ENCODE results near the gene PFN1. TPM values are rescaled to one million over a fixed set of nuclear protein-coding genes. Genes with fewer than 3 reads are reported as not detected.

The PFN1 gene
- total RNA-seq (2014; rRNA removed; shearing (Covaris generic)): 1,207 and 1,337 TPM in 2 replicates

DNA sequence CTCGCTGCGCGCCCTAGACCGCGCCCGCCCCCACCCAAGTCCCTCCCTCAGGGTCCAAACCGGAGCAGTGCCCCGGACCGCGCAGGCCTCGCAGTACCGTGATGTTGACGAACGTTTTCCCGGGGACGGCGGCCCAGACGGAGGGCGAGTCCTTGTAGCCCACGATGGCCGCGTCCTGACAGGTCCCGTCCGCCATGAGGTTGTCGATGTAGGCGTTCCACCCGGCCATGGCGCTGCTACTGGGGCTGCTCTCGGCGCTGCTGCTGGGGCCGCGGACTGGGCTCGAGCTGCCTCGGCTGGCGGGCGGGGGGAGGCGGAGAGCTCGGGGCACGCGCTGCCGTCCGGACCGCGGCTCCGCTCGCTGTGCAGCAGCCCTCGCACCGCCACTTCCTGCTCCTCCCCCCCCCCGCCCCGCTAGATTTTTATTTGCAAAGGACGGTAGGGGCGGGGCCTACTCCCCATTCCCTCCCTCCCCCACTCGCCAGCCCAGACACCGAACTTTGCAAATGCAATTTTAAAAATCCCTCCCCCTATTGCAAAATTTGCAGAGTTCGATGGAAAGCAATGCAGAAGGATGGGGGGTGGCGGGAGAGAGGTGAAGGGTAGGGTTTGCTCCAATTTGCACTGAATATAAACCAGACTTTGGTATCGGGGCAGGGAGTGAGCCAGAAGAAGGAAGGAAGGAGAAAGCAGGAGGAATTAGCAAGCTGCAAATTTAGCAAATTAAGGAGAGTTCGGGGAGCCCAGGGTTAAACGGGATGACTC is at the start of gene PFN1:
PFN1 (minus strand) TSS at position 365 of the 765 bp plus-strand sequence; CDS start at position 229, 136 bp downstream.
- peak; percentile 88 to 89 for DNase-seq (ENCODE audit: low read depth in 1 of 2, low spot score in 2 of 2)
- peaks cover 49% of the 10 kb centered on the region for H3K36me3 ChIP-seq
- peaks cover 69% of the 10 kb centered on the region for H3K4me1 ChIP-seq (replicated peaks)
- peak within 1 kb of the TSS; percentile 92 for H3K4me3 ChIP-seq
- no peaks in the 10 kb centered on the region for H3K27me3 ChIP-seq (replicated peaks)
- H3K27ac ChIP-seq: peak within 1 kb of the TSS; percentile 92
- H3K9me3 ChIP-seq (replicated peaks): no peaks in the 10 kb centered on the region

DNA sequence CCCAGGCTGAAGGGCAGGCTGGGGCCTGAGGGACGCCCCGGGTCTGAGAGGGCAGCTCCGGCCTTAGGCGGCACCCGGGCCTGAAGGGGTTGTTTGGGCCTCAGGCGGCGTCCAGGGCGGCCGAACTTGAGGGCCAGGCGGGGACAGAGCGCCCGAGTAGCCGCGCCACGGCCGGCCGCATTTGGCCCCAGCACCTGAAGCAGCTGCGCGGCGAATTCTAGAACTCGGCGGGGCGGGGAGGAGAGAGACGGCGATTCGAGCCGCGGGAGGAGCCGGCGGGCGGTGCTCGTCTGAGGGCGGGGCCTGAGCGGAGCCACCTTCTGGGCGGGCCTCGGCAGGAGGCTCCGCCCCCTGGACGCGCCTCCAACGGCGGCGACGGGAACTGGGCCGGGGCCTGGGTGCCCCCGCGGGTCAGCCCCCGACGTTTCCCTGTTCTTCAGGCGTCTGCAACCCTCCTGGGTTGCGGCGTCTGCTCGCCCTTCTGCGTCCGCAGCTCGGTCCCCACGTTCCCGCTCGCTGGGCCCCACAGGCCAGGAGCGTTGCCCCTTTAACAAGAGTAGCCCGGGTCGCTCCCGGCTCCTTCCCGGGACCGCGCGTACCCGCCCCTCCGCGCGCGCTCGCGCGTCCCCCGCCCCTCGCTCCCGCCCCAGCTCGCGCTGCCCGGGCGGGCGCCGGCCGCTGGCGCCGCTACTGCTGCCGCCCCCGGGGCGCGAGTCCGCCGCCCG is 49.1 kb upstream of the PFN1 start, which contains the start of the genes INCA1 and KIF1C:
INCA1 (minus strand) TSS at position 221 of the 725 bp plus-strand sequence. CDS start 3,085 bp downstream, outside the sequence.
KIF1C (plus strand) TSS at position 649 of the 725 bp plus-strand sequence. CDS start 2,297 bp downstream, outside the sequence.
- Histone ChIP-seq H3K9me3 (replicated peaks) (no peaks in the 10 kb centered on the region), H3K4me3 (peak within 1 kb of the TSS; percentile 74), H3K4me1 (replicated peaks) (peaks cover 16% of the 10 kb centered on the region), H3K27ac (peak within 1 kb of the TSS; percentile 67), H3K36me3 (peaks cover 44% of the 10 kb centered on the region), H3K27me3 (replicated peaks) (no peaks in the 10 kb centered on the region)
- peak; percentile 90 to 97 for DNase-seq (ENCODE audit: low read depth in 1 of 2, low spot score in 2 of 2)

DNA sequence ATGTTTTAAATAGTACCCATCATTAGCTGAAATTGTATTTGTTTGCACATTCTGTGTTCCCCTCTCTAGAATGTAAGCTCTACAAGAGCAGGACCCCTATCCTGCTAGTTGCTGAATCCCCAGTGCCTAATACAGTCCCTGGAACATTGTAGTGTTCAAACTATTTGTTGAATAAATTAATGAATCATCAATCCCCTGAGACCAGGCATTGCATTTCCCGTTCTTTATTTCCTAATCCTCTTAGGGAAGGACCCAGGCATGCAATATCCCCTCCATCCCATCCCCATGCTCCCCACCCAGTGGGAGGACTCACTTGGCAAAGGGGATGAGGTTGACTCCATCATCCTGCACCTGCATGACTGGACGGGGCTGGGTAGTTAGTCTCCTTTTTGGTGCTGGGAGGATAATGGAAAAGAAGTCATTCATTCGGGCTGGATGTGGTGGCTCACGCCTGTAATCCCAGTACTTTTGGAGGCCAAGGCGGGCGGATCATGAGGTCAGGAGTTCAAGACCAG is 45.8 kb upstream of the PFN1 start:
- H3K4me1 ChIP-seq (replicated peaks): peaks cover 10% of the 10 kb centered on the region
- no peaks in the 10 kb centered on the region for H3K9me3 ChIP-seq (replicated peaks)
- no peak for DNase-seq (ENCODE audit: low read depth in 1 of 2, low spot score in 2 of 2)
- no peak overlapping the region for H3K27ac ChIP-seq
- H3K36me3 ChIP-seq: peaks cover 11% of the 10 kb centered on the region
- H3K4me3 ChIP-seq: no peak overlapping the region
- H3K27me3 ChIP-seq (replicated peaks): no peaks in the 10 kb centered on the region

DNA sequence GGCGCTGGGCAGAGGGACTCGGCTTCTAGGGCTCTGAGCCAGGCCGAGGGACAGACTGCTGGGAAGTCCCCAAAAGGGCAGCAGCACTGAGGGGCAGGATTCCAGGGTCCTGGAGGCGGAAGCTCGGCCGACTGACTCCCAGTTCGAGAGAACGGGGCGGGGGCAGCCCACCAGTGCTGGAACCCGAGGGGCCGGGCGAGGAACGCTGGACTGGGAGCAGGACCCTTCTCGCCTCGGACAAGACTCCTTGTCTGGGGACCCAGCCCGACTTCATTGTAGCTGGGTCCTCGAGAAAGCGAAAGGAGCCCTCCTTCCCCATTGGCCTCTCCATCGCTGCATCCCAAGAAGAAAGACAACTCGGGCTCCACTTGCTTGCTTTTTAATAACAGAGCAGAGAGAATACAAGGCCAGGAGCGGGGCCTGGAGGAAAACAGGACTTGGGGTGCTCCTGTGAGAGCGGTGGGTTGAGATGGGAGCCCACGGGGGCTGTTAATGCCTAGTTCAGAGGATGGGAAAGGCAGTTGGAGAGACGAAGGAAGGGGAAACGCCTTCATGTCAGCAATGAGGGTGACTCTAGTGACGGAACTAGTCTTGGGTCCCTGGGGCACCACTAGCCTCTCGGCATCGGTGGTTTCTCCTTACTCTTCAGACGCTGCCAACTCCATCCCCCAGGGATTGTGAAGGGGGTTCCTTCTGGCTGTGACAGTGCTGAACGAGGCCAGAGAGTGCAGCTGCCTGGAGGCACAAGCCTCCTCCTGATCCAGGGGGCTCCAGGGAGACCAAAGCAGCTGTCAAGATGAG is 39.6 kb upstream of the PFN1 start:
- Histone ChIP-seq H3K9me3 (replicated peaks) (no peaks in the 10 kb centered on the region), H3K36me3 (peaks cover 23% of the 10 kb centered on the region), H3K4me3 (peak overlapping the region; percentile 60), H3K27ac (peak overlapping the region; percentile 52), H3K27me3 (replicated peaks) (no peaks in the 10 kb centered on the region), H3K4me1 (replicated peaks) (peaks cover 50% of the 10 kb centered on the region)
- DNase-seq (ENCODE audit: low read depth in 1 of 2, low spot score in 2 of 2): no peak

DNA sequence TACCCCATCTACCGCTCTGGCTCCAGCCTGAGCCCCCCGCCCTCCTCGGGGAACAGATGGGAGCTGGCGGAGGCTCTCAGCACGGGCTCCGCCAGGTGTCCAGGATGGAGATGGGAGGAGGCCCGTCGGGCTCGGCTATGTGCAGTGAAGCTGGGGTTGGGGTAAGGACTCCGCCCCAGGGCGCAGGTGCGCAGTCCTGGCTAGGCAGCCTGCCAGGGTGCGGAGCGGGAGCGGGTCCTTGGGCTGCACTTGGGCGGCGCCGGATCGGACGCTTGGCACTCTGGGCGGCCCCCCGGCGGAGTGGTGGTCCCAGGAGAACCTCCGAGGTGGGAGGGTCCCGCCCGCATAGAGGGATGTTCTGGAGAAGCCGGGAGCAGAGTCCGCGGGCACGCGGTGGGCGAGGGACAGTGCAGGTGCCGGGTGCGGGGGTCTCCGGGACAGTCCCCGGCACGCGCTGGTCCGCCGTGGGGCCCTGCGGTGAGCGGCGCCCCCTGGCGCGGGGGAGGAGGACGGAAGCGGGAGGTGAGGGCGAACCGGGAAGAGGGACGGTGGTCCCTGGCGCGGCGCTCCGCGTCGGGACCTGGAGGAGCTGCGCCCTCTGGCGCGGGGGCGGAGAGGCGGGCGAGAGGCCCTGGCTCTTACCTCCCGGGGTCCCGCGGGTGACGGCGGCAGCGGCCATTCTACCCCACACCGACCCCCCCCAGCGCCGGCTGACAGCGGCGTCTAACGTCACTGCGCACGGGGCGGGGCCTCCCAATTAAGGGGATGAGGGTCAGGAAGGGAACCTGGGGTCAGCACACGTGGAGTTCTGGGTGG is 38.8 kb upstream of the PFN1 start, which contains the start of gene CAMTA2:
CAMTA2 (minus strand) TSS at position 725 of the 816 bp plus-strand sequence. CDS start 1,453 bp downstream, outside the sequence.
- Histone ChIP-seq H3K27me3 (replicated peaks) (no peaks in the 10 kb centered on the region), H3K4me1 (replicated peaks) (peaks cover 58% of the 10 kb centered on the region), H3K27ac (peak within 1 kb of the TSS; percentile 52), H3K36me3 (peaks cover 31% of the 10 kb centered on the region), H3K4me3 (peak within 1 kb of the TSS; percentile 60), H3K9me3 (replicated peaks) (no peaks in the 10 kb centered on the region)
- peak; percentile 88 to 89 for DNase-seq (ENCODE audit: low read depth in 1 of 2, low spot score in 2 of 2)

DNA sequence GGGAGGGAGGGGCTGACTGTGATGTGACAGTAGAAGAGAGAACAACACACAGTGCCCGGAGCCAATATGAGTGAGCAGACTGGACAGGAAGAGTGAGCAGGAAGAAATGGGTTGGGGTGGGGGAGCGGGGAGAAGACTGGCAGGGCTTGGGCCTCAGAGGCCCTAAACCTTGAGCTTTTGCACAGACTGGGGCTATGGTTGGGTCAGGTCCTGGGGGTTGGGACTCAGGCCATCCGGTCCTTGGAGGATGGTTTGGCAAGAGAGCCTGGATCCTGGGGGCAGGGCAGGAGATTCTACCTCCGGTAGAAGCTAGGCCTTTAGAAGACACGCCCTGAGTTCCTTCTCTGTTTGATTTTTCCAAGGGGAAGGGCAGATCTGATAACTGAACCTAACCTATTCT is 38.1 kb upstream of the PFN1 start:
- Histone ChIP-seq H3K4me3 (peak overlapping the region; percentile 60), H3K9me3 (replicated peaks) (no peaks in the 10 kb centered on the region), H3K27me3 (replicated peaks) (no peaks in the 10 kb centered on the region), H3K27ac (peak overlapping the region; percentile 52), H3K36me3 (peaks cover 35% of the 10 kb centered on the region), H3K4me1 (replicated peaks) (peaks cover 58% of the 10 kb centered on the region)
- peak in 1 of 2 experiments; percentile 25 for DNase-seq (ENCODE audit: low read depth in 1 of 2, low spot score in 2 of 2)

DNA sequence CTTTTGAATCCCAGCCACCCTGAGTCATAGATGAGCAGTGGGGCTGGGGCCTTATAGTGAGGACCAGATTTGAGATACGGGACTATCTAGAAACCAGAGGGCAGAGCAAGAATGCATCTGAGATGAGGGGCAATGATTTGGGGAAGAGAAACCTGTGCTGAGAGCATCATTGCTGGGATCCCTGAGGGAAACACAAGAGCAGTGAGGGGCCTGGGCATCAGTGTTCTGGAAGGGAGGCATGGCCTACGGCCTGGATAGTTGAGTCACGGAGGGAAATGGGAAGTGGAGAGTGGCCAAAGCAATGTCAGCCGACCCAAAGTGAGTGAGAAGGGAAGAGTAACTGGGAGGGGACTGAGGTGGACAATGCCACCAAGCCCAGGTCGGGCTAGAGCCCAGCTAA is 34.0 kb upstream of the PFN1 start:
- DNase-seq (ENCODE audit: low read depth in 1 of 2, low spot score in 2 of 2): no peak
- no peak overlapping the region for H3K4me3 ChIP-seq

DNA sequence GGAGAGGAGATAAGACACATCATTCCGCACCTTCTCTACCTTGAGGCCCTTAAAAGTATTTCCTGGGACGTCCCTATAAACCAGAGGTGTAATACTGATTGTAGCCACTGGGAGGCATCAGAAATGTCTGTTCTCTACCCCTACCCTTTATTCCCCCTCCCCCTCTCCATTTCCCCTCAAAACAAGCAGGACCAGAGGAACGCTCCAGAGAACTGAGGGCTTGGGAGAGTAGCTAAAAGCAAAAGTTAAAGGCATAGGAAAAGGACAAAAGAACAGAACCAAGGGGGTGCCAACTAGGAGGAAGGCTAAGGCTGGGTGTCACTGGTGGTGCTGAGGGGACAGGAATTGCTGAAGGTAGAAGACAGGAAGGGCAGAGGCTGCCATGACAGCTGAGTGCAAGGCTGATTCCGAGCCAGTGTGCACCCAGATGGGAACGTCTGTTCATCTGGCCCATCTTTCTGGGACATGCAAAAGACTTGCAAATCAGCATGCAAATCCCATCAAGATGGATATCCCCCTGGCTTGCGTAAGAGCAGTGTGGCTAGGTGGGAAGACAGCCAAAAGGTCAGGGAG is 32.4 kb upstream of the PFN1 start:
- Histone ChIP-seq H3K9me3 (replicated peaks) (no peaks in the 10 kb centered on the region), H3K4me1 (replicated peaks) (peaks cover 33% of the 10 kb centered on the region), H3K4me3 (no peak overlapping the region), H3K36me3 (peaks cover 71% of the 10 kb centered on the region), H3K27ac (no peak overlapping the region), H3K27me3 (replicated peaks) (no peaks in the 10 kb centered on the region)
- DNase-seq (ENCODE audit: low read depth in 1 of 2, low spot score in 2 of 2): peak in 1 of 2 experiments; percentile 50

More for the DNA sequence above, 34.0 kb upstream of the PFN1 start:
- Histone ChIP-seq H3K4me1 (replicated peaks) (peaks cover 48% of the 10 kb centered on the region), H3K27me3 (replicated peaks) (no peaks in the 10 kb centered on the region), H3K36me3 (peaks cover 67% of the 10 kb centered on the region), H3K27ac (no peak overlapping the region), H3K9me3 (replicated peaks) (no peaks in the 10 kb centered on the region)

DNA sequence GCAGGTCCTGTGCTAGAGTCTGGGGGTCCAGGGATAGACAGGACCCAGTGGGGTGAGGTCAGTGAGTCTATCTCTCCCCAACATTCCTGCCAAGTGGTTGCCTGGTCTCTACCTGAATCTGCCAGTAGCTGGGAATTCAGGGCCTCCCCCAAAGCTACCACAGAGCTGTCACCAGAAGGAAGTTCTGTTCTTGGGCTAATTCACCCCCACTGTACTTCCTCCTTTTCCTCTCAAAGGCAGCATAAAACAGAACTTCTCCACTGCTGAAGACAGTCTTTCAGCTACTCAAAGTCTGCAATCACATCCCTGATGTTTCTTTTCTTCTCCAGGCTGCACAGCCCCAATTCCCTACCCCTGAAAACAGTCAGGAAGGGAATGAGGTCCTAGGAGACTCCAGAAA is 30.4 kb upstream of the PFN1 start:
- H3K36me3 ChIP-seq: peaks cover 78% of the 10 kb centered on the region
- no peaks in the 10 kb centered on the region for H3K9me3 ChIP-seq (replicated peaks)
- no peak overlapping the region for H3K4me3 ChIP-seq
- no peak overlapping the region for H3K27ac ChIP-seq
- no peaks in the 10 kb centered on the region for H3K27me3 ChIP-seq (replicated peaks)
- peaks cover 20% of the 10 kb centered on the region for H3K4me1 ChIP-seq (replicated peaks)
- no peak for DNase-seq (ENCODE audit: low read depth in 1 of 2, low spot score in 2 of 2)

DNA sequence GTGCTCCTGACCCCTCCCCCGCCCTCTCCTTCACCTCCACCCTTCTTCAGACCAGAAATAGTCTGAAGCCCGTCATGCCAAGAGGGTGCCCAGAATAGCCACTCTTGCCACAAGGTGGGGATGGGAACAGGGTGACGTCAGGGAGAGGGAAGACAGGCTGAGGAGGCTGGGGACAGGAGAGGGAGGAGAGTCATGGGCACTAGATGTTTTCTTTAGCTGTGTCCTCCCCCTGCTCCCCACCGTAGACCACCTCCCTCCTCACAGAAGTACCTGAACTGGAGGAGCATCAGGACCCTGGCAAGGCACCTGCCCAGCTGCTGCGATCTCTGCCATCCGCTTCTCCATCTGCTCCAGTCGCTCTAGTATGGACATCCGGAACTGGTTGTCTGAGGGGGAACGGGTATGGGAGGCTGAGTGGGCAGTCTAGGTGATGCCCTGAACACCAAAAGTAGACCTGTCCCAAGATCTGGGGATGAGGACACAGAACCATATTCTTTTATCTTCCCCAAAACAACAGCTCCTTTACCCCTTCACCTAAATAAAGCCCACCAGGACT is 25.9 kb upstream of the PFN1 start:
- Histone ChIP-seq H3K36me3 (peaks cover 87% of the 10 kb centered on the region), H3K4me1 (replicated peaks) (peaks cover 21% of the 10 kb centered on the region), H3K27me3 (replicated peaks) (no peaks in the 10 kb centered on the region), H3K4me3 (no peak overlapping the region), H3K27ac (no peak overlapping the region), H3K9me3 (replicated peaks) (no peaks in the 10 kb centered on the region)
- no peak for DNase-seq (ENCODE audit: low read depth in 1 of 2, low spot score in 2 of 2)

DNA sequence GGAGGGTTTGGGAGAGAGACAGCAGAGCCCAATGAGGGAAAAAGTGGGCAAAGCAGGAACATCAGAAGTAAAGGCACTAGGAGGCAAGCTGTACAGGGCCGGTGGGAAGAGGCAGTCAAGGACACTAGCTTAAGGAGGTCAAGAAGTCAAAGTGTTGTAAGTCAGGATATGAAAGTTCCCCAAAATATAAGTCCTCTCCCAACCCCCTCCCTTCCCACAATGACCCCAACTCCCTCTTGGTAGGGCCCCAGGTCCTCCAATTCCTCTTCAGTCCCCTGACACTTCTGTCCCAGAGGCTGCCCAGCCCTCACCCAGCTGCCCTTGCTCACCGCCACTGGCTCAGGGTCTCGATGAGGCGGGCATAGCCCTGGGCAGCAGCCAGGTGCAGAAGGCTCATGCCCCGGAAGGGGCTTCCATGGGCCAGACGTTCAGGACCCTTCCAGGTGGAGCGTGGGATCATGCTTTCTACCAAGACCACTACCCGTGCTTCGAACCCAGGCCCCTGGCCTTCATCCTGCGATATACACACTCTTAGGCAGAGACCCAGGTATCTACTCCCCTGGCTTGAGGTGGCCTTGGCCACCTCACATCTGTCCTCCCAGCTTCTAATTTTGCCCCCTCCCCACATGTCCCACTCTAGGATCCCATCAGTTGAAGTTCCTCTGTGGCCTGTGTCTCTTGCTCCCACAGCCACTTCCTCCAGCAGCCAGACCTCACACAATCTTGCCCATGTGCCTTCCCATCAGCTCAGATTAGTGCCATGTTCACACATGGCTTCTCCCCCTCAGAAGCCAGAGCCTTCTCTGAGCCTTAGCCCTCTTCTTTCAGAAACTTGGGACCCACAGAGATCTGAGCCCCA is 25.2 kb upstream of the PFN1 start:
- Histone ChIP-seq H3K4me3 (no peak overlapping the region), H3K27ac (no peak overlapping the region), H3K4me1 (replicated peaks) (peaks cover 25% of the 10 kb centered on the region), H3K27me3 (replicated peaks) (no peaks in the 10 kb centered on the region), H3K36me3 (peaks cover 83% of the 10 kb centered on the region), H3K9me3 (replicated peaks) (no peaks in the 10 kb centered on the region)
- no peak for DNase-seq (ENCODE audit: low read depth in 1 of 2, low spot score in 2 of 2)

Data from SJSA1 (cell line).